Esophagus muscularis mucosa (tissue), 3 donors: Measurements from ENCODE around the gene KRT36.

Experiments
- POLR2AphosphoS5 ChIP-seq, 2 donors: sonication (generic); formaldehyde crosslinking; IDR thresholded peaks; one replicate each; pipeline ENCODE4 v1.6.1; 2017; ENCODE audit warnings: antibody characterized with exemption in 2 of 2
- TF ChIP-seq, protein P1 (sequence below), 3 experiments: fragments of 200-600 bp in 2 of 3; fragments of 450-650 bp in 1 of 3; sonication (generic) in 2 of 3; IDR thresholded peaks; one replicate each; pipeline ENCODE4 v1.5.1; 2017 to 2019; ENCODE audit warnings: antibody characterized with exemption in 3 of 3, mild to moderate bottlenecking in 2 of 3, moderate library complexity in 1 of 3

DNA sequence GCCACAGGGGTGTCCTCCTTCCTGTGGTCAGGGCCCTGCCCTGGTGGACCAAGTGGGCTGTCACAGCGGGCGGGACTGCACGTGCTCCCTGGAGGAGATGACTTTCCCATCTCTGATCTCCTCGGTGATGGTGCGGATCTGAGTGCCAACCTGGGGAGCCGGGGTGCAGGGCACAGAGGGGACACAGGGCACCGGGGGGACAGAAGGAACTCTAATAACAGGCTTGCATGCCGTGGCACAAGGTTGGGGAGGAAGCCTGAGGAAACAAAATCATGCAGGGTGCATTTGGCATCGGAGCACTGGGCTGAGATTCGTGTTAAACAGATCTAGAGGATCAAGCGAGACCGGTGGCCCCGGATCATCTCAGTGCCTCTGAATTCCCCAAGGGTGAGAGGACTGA, 3.4 kb downstream of the KRT36 start:
- no peak for TF ChIP-seq POLR2AphosphoS5 (IDR thresholded peaks at IDR 0.05)
- TF ChIP-seq, protein P1, sequence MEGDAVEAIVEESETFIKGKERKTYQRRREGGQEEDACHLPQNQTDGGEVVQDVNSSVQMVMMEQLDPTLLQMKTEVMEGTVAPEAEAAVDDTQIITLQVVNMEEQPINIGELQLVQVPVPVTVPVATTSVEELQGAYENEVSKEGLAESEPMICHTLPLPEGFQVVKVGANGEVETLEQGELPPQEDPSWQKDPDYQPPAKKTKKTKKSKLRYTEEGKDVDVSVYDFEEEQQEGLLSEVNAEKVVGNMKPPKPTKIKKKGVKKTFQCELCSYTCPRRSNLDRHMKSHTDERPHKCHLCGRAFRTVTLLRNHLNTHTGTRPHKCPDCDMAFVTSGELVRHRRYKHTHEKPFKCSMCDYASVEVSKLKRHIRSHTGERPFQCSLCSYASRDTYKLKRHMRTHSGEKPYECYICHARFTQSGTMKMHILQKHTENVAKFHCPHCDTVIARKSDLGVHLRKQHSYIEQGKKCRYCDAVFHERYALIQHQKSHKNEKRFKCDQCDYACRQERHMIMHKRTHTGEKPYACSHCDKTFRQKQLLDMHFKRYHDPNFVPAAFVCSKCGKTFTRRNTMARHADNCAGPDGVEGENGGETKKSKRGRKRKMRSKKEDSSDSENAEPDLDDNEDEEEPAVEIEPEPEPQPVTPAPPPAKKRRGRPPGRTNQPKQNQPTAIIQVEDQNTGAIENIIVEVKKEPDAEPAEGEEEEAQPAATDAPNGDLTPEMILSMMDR (IDR thresholded peaks at IDR 0.05), result no peak
